Inflammatory macrophage treated with lipopolysaccharide for 4 hours (primary cell): ENCODE data around the gene DVL3.
"Not testable (repeated sequence)": the region's sequence is repeated elsewhere in the genome, so short reads cannot be mapped to it uniquely, and the experiment has no call there.

Experiments used
- DNase-seq: peaks from one replicate; pipeline ENCODE4 v3.0.0-alpha.2; 2020

DVL3 gene

DNA sequence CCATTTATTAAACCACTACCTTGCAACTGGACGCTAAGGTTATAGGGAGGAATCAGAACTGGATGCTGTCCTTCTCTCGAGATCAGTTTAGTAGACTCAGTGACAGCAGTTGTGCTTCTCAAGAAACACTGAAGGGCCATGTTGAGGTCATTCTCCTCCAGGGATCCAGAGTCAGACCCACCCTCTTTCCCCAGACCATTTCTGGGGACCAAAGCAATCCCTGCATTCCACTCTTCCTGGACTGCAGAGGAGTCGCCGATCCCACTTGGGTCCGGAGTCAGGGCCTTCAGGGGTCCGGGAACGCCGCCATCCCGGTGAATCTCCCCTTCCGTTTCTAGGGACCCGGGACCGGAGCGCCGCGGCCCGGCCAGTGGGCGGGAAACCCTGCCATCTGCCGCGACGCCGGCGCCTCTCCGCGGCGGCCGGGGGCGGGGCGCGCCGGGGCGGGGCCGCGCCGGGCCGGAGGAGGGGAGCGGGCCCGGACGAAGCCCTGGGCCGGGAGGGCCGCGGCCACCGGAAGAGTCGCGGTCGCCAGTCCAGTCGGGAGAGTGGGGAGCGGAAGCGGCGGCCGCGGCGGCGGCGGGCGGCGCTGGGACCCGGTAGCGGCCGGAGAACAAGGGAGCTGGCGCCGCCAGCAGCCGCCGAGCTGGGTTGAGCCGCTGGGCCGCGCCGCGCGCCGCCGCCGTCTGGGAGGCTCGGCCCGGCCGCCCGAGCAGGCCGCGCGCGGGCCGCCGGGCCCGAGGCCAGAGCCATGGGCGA lies at the start of gene DVL3:
DVL3 (plus strand) TSS at position 493 of the 759 bp plus-strand sequence; CDS start at position 752, 259 bp downstream.
- peak; percentile 73 for DNase-seq

DNA sequence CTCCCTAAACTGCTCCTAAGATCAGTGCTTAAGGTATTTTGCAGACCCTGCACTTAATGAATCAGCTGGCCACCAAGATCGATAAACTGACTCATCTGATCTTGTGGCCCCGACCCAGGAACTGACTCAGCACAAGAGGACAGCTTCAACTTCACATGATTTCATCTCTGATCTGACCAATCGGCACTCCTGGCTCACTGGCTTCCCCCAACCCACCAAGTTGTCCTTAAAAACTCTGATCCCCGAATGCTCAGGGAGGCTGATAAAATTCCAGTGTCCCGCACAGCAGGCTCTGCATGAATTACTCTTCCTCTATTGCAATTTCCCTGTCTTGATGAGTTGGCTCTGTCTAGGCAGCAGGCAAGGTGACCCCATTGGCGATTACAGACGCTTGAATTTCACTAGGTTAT lies 44.9 kb upstream of the DVL3 start:
- no peak for DNase-seq

GRCh38 chr3:184116017-184116416 lies 39.2 kb upstream of the DVL3 start:
- DNase-seq, result no peak

DNA sequence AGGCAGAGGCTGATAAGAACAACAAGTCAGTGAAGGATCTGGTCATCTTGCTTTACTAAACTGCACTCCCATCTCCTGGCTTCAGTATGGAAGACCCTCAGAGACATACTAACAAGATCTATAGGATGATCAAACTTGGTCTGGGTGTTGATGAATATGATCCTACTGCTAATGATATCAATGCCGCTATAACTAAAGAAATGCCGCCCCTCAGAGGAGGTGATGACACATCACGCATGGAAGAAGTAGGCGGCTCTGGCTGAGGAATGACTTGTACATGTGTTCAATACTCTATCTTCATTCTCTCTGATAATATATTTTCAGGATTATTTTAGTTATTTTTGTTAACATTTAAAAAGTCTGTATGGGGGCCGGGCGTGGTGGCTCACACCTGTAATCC lies 37.5 kb upstream of the DVL3 start:
- DNase-seq, result no peak

DNA sequence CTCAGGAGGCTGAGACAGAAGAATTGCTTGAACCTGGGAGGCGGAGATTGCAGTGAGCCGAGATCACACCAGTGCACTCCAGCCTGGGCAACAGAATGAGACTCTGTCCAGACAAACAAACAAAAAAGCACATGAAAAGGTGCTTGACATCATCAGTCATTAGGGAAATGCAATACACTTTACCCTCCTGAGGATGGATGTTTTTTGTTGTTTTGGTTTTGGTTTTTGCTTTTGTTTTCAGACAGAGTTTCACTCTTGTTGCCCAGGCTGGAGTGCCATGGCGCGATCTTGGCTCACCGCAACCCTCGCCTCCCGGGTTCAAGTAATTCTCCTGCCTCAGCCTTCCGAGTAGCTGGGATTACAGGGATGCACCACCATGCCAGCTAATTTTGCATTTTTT lies 34.1 kb upstream of the DVL3 start:
- DNase-seq, result not testable (repeated sequence)

- DNase-seq, result no peak
Observed at GRCh38 chr3:184126006-184126405, 29.2 kb upstream of the DVL3 start.

DNA sequence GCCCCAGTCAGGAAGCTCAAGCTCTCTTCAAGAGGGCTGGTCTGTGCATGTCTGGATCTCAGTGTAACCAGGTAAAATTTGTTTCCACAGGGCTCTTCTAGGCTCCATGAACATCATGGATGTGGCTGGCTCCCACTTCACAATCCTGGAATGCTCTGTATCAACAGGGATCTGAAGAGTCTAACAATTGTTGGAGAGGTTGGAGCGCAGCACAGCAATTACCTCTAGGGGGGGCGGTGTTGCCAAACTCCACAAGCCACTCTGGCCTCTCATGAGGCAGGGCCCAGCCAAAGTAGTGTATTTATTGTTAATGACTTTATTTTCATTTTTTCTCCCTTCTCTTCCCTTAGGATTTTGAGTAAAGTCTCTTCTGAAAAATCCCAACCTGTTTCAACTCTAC lies 26.2 kb upstream of the DVL3 start:
- peak; percentile 36 for DNase-seq

DNA sequence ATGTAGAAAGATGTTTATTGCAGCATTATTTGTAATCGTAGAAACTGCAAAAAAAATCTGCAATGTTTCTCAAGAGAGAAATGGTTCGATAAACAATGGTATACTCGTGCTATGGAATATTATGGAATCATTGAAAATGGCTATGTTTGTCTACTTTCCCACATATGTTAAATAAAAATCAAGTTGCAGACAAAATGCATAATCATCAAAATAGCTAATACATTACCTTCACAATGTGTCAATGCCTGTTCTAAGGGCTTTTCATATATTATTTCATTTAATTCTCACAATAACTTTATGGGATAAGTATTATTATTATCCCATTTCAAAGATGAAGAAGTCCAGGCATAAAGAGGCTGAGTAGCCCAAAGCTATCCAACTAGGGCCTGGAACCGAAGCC lies 22.2 kb upstream of the DVL3 start:
- no peak for DNase-seq

DNA sequence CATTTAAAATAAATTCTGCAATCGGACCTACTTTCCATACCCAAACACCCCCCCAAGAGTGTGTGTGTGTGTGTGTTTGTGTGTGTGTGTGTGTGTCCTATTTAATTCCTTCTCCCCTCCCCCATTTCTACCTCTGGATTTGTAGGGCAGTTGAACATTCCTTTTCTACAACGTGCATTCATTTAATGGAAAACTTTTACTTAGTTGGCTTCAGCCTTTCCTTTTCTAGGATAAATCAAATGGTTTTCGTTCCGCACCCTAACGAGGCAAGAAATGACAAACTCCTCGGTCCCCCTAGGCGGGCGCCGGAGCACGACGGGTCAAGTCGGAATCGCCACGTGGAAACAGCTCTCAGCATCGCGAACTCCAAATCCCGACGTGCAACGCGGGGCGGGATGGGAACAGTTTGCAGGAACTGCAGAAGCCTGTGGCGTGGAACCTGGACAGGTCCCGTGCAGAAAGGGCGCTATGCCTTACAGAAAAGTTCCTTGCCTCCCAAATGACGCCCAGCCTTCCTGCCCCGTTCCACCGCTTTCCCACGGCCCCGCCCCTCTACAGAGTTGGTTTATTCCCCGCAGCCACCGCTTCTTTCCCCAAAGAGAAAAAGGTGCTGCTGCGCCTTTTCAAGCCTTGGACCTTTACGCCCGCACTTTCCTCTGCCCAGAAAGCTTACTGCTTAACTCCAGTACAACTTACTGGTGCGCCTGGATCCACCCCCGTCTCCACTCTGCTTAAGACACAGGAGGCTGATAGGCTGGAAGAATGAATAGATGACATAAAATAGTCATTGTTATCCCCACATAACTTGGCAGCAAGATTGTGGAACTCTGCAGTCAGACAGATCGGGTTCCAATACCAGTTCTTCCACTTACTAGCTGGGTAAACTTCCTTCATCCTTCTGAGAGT lies 21.1 kb upstream of the DVL3 start:
- DNase-seq, result peak; percentile 70

GRCh38 chr3:184134746-184135148 lies 20.4 kb upstream of the DVL3 start:
- no peak for DNase-seq

- peak; percentile 95 for DNase-seq
Observed at GRCh38 chr3:184135149-184135910, 19.8 kb upstream of the DVL3 start, which contains the start of gene EIF2B5. Gene EIF2B5 (plus strand): TSS chr3:184135358. CDS start chr3:184135386, 28 bp downstream.

- no peak for DNase-seq
Observed at GRCh38 chr3:184135911-184136260, 19.3 kb upstream of the DVL3 start.

- DNase-seq, result no peak
Observed at GRCh38 chr3:184140436-184140835, 14.7 kb upstream of the DVL3 start.

GRCh38 chr3:184142199-184142598 lies 13.0 kb upstream of the DVL3 start:
- DNase-seq, result no peak

GRCh38 chr3:184143327-184143726 lies 11.8 kb upstream of the DVL3 start:
- no peak for DNase-seq

DNA sequence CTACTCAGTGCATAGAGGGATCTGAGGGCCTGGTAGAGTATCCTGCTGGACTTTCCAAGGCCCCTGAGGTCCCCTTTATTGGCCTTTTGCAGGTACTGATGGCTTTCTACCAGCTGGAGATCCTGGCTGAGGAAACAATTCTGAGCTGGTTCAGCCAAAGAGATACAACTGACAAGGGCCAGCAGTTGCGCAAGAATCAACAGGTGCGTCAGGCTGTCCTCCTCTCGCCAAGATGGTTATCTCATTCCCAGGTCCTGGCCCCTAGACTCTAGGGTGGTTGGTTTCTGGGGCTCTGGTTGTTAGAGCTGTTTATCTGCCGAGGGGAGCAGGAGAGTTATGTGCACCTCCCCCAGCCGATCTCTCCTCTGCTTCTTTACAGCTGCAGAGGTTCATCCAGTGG lies 10.7 kb upstream of the DVL3 start:
- no peak for DNase-seq

DNA sequence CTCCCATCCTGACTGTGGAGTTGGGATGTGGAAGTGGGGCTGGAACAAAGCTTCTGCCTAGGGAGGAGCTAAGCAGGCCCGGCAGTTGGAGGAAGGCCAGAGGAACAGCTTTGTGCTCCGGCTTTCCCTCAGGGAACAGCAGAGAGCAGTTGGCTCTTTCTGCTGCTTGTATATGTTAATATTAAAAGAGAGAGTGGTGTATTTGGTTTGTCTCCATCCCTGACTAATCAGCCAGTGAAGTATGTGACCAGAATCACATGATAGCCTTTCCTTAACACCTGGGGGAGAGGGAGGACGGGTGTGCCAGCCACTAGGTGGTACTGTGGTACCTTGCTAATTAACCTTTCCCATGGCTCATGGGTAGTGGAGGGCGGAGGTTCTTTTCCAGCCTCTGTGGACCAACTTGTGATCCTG lies 10.1 kb upstream of the DVL3 start:
- DNase-seq, result peak; percentile 35

GRCh38 chr3:184145751-184146270 lies 9.4 kb upstream of the DVL3 start:
- no peak for DNase-seq

DNA sequence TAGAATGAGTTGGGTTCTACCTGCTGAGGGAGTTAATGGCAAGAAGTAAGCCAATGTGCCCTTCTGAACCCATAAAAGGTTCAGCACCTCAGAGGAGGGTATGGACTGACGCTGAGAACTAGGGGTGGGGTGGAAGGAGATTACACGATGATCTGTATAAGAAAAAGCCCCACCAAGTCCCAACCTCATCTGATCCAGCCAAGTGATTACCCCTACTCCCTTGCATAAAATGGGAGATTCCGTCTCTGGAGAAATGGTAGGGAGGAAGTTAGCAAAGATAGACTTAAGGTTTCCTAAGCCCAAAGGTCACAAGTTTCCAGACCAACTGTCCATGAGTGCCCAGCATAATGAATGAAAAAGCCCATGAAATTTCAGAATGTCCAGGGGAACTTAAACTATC lies 7.1 kb upstream of the DVL3 start:
- DNase-seq, result peak; percentile 95

DNA sequence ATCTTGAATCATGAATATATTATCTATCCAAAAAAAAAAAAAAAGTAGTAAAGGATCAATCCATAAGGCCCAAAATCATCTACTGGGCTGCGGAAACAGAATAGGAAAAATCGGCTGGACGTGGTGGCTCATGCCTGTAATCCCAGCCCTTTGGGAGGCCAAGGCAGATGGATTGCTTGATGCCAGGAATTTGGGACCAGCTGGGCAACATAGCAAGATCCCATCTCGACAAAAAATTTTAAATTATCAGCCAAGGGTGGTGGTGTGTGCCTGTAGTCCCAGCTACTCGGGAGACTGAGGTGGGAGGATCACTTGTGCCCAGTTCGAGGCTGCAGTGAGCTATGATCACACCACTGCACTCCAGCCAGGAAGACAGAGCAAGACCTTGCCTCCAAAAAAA lies 6.1 kb upstream of the DVL3 start:
- no peak for DNase-seq

- not testable (repeated sequence) for DNase-seq
Observed at GRCh38 chr3:184149770-184150169, 5.4 kb upstream of the DVL3 start.

GRCh38 chr3:184155644-184156521 lies 706 bp downstream of the DVL3 start:
- peak; percentile 38 for DNase-seq
